GM12864 (cell line): ENCODE data around the gene PDE3A.

ENCODE experiments used
- DNase-seq: peaks from one replicate; pipeline ENCODE4 v3.0.0-alpha.2; 2011; ENCODE audit warnings: low read depth
- H3K4me3 ChIP-seq: 2 replicates; pipeline ENCODE4 v1.5.1; 2011; ENCODE audit warnings: mild to moderate bottlenecking, low read depth, low read length, control low read depth
- TF ChIP-seq, protein P1 (sequence below): IDR thresholded peaks from 2 replicates; pipeline ENCODE4 v1.5.1; 2011; ENCODE audit warnings: low read depth, mild to moderate bottlenecking, moderate library complexity, low read length, control low read depth, inconsistent platforms; ENCODE audit errors: missing control alignments

PDE3A gene

DNA sequence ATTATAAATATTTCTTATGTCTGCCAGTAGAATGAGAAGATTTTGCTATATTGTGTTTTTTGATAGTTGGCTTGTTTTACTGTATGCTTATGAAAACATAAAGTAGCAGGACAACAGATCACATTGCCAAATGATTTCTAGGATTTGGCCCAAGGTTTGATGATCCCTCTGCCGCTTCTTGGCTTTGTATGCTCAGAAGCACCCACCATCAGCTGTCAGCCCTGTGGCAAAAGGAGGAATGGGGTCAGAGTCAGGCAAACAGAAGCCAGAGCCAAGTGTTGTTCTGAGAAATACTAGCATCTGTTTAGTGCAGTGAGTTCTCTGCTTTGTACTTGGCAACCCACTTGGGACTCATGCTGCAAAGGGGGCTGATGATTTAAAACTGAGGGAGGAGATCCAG, 152.2 kb downstream of the PDE3A start:
- H3K4me3 ChIP-seq = no peak overlapping the region
- no peak for DNase-seq
- TF ChIP-seq, protein P1, sequence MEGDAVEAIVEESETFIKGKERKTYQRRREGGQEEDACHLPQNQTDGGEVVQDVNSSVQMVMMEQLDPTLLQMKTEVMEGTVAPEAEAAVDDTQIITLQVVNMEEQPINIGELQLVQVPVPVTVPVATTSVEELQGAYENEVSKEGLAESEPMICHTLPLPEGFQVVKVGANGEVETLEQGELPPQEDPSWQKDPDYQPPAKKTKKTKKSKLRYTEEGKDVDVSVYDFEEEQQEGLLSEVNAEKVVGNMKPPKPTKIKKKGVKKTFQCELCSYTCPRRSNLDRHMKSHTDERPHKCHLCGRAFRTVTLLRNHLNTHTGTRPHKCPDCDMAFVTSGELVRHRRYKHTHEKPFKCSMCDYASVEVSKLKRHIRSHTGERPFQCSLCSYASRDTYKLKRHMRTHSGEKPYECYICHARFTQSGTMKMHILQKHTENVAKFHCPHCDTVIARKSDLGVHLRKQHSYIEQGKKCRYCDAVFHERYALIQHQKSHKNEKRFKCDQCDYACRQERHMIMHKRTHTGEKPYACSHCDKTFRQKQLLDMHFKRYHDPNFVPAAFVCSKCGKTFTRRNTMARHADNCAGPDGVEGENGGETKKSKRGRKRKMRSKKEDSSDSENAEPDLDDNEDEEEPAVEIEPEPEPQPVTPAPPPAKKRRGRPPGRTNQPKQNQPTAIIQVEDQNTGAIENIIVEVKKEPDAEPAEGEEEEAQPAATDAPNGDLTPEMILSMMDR = no peak

DNA sequence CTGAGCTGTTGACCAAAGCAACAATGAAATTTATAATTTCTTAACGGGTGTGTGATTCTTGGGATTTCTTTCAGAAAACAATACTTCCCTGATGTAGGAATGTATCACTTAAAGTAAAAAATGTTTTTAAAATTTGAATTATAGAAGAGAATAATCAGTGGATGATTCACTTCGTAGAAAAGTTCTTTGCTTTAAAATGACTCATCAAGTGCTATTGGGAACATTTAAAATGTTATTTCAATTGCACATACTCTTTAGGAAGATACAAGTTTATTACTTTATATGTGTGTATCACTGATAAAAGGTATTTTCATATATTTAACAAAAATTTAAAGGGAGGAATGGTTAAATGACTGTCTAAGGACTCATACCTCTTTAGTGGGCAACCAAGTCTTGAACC, 155.3 kb downstream of the PDE3A start:
- no peak overlapping the region for H3K4me3 ChIP-seq
- no peak for DNase-seq
- TF ChIP-seq, protein P1 = no peak

GRCh38 chr12:20524113-20524512, 155.8 kb downstream of the PDE3A start:
- TF ChIP-seq, protein P1 = no peak

GRCh38 chr12:20525064-20525610, 156.8 kb downstream of the PDE3A start:
- TF ChIP-seq, protein P1 = no peak
- DNase-seq = no peak
- H3K4me3 ChIP-seq = no peak overlapping the region

More at GRCh38 chr12:20524113-20524512, 155.8 kb downstream of the PDE3A start:
- H3K4me3 ChIP-seq = no peak overlapping the region
- no peak for DNase-seq

- DNase-seq = no peak
- TF ChIP-seq, protein P1 = no peak
- no peak overlapping the region for H3K4me3 ChIP-seq
Observed at GRCh38 chr12:20527417-20528163, 159.3 kb downstream of the PDE3A start.

DNA sequence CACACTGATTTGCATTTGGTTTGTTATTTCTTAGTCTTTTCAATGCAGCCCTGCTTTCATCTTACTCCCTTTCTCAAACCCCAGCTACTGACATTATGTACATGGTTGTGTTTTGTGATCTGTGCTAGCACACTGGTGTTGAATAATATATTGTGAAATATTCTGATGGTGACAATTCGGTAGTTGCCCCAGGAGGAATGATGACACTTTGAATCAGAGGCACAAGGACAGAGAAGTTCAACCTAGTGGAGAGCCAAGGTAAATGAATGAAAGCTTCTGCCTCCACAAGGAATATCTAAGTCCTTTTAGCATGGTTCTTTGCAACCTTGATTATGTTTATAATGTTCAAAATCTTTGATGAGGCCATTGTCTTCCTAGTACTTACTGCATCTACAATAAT, 159.9 kb downstream of the PDE3A start:
- TF ChIP-seq, protein P1 = no peak
- H3K4me3 ChIP-seq = no peak overlapping the region
- no peak for DNase-seq

DNA sequence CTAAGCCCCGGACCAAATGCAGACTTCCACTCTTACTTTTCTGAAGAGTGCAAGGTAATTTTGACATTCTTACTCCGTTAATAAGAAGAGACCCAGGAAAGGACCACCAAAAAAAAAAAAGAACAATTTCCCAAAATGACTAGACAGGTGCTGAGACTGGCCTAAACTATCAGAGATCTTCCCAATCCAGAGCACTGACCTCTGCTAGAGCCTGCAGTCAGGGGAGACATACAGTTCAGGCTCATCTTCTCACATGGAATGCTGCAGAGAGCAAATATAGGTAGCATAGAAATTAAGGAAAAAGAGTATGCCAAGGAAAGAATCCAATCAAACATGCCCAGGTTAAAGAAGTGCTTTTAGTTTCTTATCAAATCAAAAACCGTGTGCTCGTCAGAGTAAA, 177.9 kb downstream of the PDE3A start:
- no peak overlapping the region for H3K4me3 ChIP-seq
- DNase-seq = no peak
- TF ChIP-seq, protein P1 = no peak
